T-helper 9 cell (primary cell): ENCODE measurements around the gene ASAP2.

Source experiments
- DNase-seq: peaks from one replicate; pipeline ENCODE4 v3.0.0-alpha.2; 2020

The ASAP2 gene

DNA sequence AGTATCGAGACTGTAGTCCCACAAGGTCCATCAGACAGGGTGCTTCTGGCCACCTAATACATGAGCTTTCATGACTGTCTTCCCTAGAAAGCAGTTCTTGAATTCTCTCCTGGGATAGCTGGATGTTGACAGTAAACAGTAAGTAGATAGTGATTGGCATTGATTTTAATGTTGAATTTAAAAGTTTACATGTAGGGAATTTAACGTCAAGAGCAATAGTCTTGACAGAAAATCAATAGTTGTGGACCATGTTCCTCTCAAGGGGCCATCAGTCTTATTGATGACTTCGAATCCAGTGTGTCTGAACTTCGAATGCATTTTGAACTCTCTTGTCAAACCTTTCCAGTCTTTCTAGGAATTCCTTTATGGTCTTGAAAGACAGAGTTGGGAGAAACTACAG lies 152.9 kb downstream of the ASAP2 start:
- no peak for DNase-seq

DNA sequence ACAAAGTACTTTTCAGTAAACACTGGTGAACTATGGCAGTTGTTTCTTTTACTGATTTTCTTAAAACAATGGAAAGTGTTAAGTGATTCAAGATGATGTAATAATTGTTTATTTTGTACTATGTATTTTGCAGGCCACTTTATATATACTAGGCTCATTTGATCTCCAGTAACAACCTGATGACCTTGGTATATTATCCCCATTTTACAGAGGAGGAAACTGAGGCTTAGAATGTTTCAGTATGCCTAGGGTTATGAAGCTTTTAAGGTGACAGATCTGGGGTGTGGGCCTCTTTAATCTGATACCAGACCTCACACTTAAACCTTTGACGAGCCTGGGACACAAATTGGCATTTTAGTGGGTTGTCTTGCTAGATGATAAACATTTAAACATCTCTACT lies 153.5 kb downstream of the ASAP2 start:
- no peak for DNase-seq

DNA sequence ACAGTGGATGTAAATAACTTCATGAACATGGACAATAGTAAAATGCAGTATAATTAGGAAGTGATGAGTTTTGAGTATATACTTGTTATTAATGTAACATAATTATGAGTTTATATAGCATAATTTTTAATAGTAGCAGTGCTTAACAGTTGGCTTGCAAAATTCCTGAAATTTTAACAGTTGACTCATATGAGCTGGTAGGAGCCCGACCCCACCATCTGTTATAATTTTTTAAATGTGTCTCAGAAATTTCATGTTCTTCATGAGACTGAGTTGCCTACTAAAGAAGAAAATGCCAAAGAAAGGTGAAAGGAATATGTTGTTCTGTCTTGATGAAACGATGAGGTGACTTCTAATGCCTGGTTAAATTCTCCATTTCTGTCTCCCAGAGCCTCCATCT lies 154.1 kb downstream of the ASAP2 start:
- DNase-seq: no peak

DNA sequence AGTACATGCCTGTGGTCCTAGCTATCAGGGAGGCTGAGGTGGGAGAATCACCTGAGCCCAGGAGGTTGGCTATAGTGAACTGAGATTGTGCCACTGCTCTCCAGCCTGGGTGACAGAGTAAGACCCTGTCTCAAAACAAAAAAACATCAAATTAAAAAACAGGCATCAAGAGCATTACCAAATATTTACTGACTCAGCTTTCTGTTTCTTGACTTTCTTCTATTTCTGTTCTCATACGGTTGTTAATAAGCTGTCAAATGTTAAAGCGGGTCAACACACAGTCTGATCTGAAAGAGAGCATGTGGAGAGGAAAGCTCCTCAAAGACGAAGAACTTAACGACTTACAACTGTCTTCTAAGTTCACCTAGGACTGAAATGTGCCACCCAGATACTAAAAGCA lies 157.8 kb downstream of the ASAP2 start:
- no peak for DNase-seq

DNA sequence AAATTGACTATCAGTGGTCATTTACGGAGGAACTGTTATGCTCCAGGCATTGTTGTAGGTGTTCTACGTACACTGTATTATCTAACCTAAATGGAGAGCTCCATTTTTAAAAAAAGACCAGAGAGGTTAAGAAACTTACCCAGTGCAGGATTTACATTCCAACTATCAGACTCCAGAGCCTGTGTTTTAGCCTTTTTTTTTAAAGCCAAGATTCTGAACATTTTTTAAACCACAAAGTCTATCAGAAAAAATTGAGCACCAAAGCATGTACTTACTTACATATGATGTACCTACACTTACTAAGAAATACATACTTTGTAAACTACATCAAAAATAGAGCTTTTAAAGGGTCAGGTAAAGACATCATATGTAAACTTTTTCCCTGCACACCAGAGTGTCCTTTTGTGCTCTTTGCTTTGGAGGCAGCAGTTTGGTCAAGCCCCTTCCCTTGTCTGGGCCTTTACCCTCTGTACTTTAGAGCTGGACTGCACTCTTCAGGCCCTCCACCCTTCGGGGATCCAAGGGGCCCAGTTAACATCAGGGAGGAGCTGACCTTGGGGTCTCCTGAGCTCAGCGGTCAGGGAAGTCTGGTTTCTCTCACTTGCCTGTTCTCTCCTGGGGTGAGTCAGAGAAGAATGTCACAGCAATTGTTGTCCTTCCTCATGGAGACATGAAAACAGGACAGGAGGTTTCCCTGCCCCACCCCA lies 158.3 kb downstream of the ASAP2 start:
- no peak for DNase-seq

DNA sequence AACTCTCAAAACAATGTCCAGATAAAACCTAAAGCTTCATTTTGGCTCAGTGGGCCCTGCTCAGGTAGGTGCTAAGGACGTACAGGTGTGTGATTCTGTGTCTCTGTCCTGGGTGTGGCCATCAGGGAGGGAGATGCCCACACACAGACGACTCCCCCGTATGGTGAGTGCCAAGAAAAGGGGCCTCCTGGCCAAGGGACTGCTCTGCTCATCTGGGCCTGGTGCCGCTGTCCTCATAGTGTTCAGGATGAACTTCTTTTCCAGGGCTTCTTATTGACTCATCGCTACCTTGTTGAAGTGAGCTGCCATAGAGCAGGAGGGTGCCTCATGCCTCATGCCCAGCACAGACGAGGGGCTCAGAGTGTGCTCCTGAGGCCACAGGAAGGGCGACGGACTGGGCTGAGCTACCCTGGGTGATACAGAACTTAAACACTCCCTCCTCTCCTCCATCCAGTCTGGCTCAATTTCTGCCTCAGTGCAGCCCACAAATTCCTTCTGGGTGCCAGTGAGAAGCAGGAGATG lies 158.9 kb downstream of the ASAP2 start:
- no peak for DNase-seq

DNA sequence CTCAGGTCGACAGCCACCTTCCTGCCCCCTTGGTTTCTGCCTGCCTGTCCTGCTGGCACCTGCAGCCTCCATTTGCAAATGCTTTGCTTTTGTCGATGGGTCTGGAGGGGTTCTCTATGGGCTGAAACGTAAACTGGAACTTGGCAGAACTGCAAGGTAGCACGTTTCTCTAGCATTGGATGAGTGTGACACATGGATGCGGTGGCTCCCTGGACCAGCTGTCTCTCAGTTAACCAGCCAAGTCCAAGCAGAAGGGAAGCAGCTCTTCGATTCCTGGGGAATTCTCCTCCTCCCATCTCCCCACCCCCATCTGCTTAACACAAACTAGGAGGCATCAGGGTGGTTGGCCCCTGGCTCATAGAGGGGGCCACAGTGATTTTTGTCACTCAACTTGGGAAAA lies 159.4 kb downstream of the ASAP2 start:
- DNase-seq: no peak

DNA sequence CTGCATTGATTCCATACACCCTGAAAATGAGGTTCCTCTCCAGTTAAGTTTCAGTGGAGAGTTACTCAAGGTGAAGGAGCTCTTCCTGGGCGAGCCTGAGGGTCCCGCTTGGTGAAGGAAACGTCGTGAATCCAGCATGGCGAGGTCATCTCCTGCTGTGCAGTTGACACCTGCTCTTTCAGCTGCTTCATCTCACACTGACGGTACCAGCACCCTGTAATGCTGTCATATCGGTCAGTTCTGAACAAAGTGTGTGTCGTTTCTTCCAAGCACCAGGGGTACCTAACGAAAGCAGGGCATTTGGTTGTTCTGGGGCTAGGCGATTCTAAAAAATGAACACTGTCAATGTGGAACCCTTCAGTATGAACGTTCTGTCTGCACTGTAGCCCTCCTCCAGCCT lies 164.1 kb downstream of the ASAP2 start:
- no peak for DNase-seq

DNA sequence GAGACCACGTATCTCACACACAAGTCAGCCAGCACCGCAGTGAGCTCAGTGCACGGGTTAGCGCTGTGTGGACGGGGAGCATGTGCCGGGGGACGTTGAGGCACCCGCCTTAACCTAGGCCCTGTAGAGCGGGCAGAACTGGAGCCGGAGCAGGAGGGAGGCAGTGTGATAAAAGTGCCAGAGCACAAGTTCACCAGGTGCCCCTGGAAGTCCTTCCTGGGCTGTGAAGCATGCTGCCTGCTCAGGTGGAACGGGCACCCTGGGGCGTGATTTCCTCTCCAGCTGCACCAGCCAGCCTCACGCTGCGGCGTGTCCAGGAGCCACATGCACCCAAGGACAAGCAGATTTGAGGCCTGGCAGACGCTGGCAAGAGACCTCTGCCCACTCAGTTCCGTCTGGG lies 166.4 kb downstream of the ASAP2 start:
- DNase-seq: no peak

DNA sequence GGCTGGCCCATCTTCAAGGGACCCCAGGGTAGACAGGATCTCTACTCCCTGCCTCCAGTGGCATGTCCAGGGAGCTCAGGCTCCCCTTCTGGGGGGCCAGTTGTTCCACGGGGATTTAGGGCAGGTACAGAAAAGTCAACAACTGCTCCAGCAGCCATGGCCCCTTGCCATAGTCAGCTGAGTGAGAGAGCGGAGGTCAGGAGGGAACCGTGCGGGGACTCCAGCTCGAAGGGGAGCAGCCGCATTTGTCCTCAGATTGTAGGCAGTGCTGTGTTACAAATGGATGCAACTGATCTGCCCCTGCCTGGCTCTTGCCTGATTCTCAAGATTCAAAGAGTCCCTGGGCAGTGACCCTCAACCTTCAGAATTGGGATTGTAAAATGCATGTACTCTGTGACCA lies 166.9 kb downstream of the ASAP2 start:
- DNase-seq: no peak

DNA sequence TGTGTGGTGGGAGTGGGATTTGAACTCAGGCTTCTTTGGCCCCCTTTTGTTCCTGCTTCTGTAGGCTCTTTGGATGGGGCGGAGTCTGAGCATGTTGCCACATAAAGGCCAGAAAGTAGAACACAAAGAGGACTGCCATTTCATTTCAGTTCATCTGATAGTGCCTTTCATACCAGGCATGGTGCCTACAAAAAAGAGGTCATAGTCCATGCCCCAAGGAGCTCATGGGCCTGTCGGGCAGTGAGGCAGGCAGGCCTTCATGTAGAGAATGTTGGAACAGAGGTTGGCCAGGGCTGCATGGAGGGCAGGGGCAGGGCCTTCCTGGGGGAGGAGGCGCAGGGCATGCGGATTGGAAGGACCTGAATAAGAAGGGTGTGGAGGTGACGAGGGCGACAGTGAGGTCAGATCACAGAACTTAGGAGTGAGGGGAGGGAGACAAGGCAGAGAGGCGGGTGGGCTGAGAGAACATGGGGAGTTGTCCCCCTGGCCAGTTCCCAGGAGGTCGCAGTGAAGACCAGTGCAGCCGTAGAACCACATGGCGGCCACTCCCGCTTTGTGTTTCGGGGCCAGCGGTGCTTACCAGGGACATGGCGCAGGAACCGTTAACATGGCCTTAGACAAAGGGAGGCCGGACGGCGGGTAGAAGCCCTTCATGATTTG lies 167.6 kb downstream of the ASAP2 start:
- DNase-seq: no peak

DNA sequence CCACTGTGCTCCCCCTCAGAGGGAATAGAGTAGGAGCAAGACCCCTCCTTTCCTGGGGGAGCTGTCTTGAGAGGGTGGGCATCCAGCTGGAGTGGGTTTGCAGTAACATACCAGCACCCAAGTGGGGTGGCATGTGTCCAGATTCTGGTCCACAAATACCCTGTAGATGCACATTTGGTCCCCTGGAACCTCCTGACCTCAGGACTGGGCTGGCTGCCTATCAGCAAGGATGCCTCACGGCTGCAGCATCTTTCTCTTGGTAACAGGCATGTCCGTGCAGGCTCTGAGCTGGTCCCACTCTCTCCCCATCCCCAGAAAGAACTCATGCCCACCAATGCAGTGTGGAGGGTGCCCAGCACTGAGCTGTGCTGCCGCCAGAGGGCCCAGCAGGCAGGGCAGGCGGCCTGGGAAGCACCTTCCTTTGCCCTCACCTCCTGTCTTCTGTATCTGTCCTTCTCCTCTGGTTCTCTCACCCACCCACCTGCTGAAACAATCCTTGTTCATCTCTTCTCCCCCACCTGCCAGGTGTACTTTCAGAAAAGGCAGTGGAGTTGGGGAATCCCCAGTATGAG lies 169.3 kb downstream of the ASAP2 start:
- no peak for DNase-seq

DNA sequence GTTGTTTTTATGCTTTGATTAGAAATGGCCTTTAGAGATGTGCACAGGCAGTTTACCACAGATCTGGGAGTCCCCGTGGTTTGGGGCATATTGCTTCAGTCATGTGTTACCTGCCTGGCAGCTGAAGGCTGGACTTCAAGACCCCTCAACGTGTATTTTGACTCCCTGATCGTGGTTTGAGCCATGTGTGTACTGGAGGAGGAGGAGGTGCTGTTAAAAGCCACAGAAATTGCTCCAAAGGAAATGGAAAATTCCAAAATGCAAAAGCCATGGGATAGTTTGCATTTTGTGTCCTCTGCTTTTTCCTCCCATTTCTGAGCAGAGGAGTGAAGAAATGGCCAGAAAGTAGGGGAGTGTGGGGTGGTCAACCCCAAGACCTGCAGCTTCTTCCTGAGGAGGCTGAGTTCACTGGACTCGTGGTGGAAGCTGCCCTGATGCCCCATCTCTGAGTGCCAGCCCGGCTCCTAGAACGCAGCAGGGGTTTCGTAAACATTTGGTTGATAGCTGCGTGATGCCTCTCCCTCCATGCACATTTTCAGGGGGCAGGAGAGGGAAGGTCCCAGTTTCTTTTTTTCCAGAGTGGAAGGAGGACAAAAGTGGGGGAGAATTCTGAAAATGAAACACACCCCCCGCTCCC lies 171.0 kb downstream of the ASAP2 start:
- no peak for DNase-seq

DNA sequence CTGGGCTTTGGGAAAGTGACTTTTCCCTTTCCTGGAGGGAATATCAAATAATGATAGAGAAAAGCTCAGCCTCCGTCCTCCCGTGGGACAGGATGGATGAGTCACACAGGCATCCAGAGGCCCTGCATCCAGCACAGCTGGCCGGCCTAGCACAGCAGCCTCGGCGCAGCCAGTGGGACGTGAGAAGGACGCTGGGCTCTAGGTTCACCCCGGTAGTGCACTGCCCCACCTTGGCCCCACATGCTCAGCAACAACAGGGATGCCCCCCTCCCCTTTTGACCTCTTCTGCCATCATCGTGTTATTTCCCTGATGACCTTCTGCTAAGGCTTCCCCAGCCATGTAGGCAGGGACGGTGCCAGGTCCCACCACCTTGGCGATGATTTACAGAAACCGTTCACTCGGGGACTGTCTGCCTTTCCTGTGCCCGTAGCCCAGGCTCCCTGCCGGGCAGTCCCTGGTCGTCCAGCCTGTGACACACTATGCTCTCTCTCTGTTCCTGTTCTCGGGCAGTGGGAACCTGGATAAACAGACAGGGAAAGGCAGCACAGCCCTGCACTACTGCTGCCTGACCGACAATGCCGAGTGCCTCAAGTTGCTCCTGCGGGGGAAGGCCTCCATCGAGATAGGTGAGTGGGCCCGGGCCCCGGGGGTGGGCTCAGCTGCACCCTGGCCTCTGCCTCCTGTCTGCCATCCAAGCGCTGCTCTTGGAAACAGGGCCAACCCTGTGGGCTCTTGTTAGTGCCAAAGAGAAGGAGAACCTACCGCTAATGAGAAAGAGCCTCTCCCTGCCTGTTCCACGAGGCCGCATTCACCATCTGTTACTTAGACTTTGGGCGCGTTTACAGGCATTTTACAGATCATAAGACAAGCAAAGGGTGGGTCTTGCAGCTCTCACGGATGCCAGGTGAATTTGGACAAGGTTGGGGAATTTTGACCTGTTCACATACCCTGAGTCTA lies 172.1 kb downstream of the ASAP2 start:
- no peak for DNase-seq

DNA sequence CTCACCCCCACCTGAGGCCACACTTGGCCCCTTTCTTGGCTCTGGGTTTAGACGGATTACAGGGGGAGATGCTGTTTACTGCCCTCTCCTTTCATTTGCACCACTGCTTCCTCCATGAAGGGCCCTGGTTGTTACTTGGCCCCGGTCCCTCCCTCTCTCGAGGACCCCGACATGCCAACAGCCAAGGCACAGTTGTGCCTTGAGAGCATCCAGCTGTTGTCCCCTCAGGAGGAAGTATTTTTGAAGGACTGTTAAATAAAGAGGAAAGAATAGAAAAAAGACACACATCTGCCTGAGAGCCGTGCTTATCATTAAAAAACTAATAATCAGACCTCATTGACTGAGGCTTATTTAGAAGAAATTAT lies 172.8 kb downstream of the ASAP2 start:
- DNase-seq: no peak

DNA sequence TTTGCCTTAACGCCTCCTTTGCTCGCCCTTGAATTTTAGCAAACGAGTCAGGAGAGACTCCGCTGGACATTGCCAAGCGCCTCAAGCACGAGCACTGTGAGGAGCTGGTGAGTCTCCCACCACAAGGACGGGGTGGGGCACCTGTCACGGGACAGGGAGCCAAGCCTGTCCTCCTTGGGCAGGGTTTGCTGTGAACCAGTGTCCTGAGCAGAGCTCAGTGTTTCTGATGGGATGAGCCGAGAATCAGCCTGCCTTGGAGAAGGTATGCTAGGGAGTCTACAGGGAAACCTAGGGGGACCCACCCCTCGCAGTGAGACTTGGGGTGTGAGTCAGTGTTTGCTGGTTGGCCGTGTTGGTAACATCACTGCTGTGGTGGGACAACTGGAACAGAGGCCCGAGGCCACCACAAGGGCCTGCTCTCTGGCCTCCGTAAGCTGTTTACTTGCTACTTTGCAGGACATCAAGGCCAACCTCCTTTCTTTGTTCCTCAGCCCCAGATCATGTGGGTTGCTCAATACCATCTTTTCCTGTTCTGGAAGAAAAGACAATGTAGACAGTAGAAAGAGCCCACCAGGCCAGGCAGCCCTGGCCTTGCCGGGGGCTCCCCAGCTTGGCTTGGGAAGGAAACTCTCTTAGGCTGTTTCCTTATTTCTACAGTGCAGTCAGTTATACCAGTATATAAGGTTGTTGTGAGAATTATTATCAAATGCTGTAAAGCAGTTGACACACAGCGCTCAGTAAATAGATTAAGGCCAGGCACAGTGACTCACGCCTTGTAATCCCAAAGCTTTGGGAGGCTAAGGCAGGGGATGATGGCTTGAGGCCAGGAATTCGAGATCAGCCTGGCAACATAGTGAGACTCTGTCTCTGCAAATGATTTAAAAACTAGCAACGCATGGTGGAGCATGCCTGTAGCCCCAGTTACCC lies 174.4 kb downstream of the ASAP2 start:
- no peak for DNase-seq

DNA sequence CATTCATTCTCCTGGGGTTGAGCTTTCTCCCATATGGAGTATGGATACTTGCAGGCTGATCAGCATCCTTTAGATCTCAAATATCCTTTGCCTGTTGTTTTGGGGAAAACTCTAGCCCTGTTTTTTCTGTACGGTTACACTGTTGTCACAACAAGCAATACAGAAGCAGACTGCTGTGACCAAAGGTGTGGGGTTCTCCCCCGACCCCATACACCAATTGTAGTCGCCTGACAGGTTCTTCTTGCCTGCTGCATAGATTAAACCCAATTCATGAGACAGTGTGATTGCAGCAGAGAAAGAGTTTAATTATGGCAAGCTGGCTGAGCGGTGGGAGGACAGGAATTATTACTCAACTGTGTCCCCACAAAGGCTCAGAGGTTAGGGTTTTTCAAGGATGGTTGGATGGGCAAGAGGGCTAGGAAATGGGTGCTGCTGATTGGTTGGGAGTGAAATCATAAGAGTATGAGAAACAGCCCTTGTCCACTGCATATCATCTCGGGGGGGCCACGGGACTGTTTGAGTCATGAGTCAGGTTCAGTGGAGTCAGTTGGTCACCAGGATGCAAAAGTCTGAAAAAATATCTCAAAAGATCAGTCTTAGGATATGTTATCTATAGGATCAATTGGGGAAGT lies 176.1 kb downstream of the ASAP2 start:
- no peak for DNase-seq

DNA sequence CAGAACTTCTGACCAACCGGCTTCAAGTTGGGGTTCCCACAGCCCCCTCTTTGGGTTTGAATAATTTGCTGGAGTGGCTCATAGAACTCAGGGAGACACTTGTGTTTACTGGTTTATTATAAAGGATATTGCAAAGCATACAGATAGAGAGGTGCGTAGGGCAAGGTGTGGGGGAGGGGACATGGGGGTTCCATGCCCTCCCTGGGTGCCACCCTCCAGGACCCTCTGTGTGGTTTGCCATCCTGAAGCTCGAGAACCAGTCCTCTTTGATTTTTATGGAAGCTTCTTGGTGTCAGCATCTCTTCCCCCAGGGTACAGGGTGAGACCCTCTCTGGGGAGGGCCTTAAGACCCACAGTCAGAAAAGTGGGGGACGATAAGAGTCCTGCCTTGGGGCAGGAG lies 177.9 kb downstream of the ASAP2 start:
- DNase-seq: no peak

DNA sequence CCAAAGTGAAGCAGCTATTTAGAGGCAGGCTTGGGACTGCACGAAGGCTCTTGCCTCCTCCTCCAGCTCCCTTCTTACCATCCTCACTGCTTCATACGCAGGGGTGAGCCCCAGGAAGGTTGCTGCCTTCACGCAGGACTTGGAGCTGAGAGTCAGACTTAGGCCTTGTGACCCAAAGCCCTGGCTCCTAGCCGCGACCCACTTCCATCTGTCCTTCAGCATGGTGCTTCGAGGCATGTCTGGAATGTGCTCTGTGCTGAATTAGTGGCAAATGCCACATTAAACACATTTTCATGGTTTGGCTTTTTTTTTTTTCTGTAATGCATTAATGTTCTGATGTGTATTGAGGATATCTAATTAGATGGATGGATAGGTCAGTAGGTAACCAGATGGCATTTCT lies 179.2 kb downstream of the ASAP2 start:
- DNase-seq: no peak

DNA sequence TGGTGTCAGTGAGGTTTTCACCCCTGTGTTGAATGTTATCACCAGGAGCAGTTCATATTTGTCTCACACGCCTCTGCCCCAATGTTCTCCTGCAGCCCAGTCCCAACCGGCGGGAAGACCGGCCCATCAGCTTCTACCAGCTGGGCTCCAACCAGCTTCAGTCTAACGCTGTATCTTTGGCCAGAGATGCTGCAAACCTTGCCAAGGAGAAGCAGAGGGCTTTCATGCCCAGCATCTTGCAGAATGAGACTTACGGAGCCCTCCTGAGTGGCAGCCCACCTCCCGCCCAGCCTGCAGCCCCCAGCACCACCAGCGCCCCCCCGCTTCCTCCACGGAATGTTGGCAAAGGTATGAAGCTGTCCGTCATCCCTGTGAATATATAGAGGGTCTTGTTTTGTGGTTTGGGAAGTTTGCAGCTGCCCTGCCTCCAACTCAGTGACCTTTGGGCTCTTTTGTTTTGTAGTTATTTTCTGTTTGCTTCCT lies 181.6 kb downstream of the ASAP2 start:
- no peak for DNase-seq
